K562 (cell line): ENCODE data around the gene NDRG4. TPM values are rescaled to one million over a fixed set of nuclear protein-coding genes. Genes with fewer than 3 reads are reported as not detected.

Experiments used
- CLOCK ChIP-seq: fragments of 250-450 bp; sonication (Bioruptor Pico); IDR thresholded peaks from 2 replicates; pipeline ENCODE4 v1.4.0; 2020; ENCODE audit warnings: mild to moderate bottlenecking, moderate library complexity, borderline replicate concordance
- MGA ChIP-seq: fragments of 450-650 bp; IDR thresholded peaks from 2 replicates; pipeline ENCODE4 v1.6.1; 2016; ENCODE audit warnings: mild to moderate bottlenecking, moderate library complexity
- TSHZ1 ChIP-seq: fragments of 250-450 bp; sonication (Bioruptor Pico); IDR thresholded peaks from 2 replicates; pipeline ENCODE4 v1.4.0; 2020; ENCODE audit warnings: mild to moderate bottlenecking, moderate library complexity
- polyA plus RNA-seq, 8 experiments: library from polyadenylated mRNA; depleted of rRNA in 4 of 8; stranded (reverse) in 5 of 8; unstranded in 3 of 8; fragments of >200 nt; fragmentation: Nextera tagmentation in 2 of 8; fragmentation: Illumina TruSeq in 1 of 8; extraction: Ambion mirVana in 2 of 8; extraction: Trizol in 1 of 8; gene quantifications; 2 replicates each; pipeline versions ENCODE4 v1.2.1 to v1.2.3, GENCODE V29; 2011 to 2014; ENCODE audit warnings: inconsistent platforms in 1 of 8, missing spikeins in 1 of 8
- total RNA-seq, 7 experiments: library from RNA; depleted of rRNA in 6 of 7; stranded (reverse); fragments of >200 nt in 6 of 7; fragmentation: Illumina TruSeq in 2 of 7; extraction: Trizol in 2 of 7; gene quantifications; 2 replicates each; pipeline versions ENCODE4 v1.2.1 to v1.2.3, GENCODE V29; 2011 to 2021; ENCODE audit warnings: low replicate concordance in 1 of 7

NDRG4 gene
- total and polyA plus RNA-seq, 9 of the 15 experiments (the other 6 are each of a cell fraction or from before 2014, with no cell fraction given), result 0.06 to 0.95 (median 0.28) TPM

GRCh38 chr16:58467905-58468304 is 32.0 kb upstream of the NDRG4 start (continued):
- no peak for TF ChIP-seq TSHZ1 (CRISPR knock-in tag)
- TF ChIP-seq CLOCK (CRISPR knock-in tag), result no peak
- no peak for TF ChIP-seq MGA
- TF ChIP-seq, all 486 proteins: peak for 0
